Heart right ventricle (tissue), 16 donors: ENCODE results near the gene FA2H. TPM values are rescaled to one million over a fixed set of nuclear protein-coding genes. Genes with fewer than 3 reads are reported as not detected.

ENCODE experiments used
- ATAC-seq, 8 donors: fragments of 200-7000 bp; cut with Tn5 transposase; one replicate each; pipeline ENCODE4 v1.9.1; 2020; ENCODE audit warnings: mild to moderate bottlenecking in 8 of 8, moderate library complexity in 8 of 8, moderate number of reproducible peaks in 1 of 8
- DNase-seq, 2 donors: peaks; one replicate each; pipeline ENCODE4 v3.0.0-alpha.2; 2020
- H3K27ac ChIP-seq, 10 donors: fragments of 200-600 bp; sonication (generic) in 2 of 10; one replicate each; pipeline versions ENCODE4 v1.5.0 to v1.8.0; 2020 to 2022; ENCODE audit warnings: mild to moderate bottlenecking in 3 of 10
- H3K27me3 ChIP-seq, 7 donors: fragments of 200-600 bp; one replicate each; pipeline ENCODE4 v1.8.0; 2021 to 2022; ENCODE audit warnings: mild to moderate bottlenecking in 2 of 7
- H3K36me3 ChIP-seq, 9 donors: fragments of 200-600 bp; sonication (generic) in 1 of 9; one replicate each; pipeline versions ENCODE4 v1.5.0 to v1.8.0; 2020 to 2022; ENCODE audit warnings: mild to moderate bottlenecking in 2 of 9
- H3K4me1 ChIP-seq, 9 donors: fragments of 200-600 bp; sonication (generic) in 1 of 9; one replicate each; pipeline versions ENCODE4 v1.5.0 to v1.8.0; 2020 to 2022; ENCODE audit warnings: mild to moderate bottlenecking in 4 of 9
- H3K4me3 ChIP-seq, 10 donors: fragments of 200-600 bp; sonication (generic) in 2 of 10; one replicate each; pipeline versions ENCODE4 v1.5.0 to v1.8.0; 2020 to 2022; ENCODE audit warnings: mild to moderate bottlenecking in 7 of 10, moderate library complexity in 2 of 10
- H3K9me3 ChIP-seq, 11 donors: fragments of 200-600 bp in 10 of 11; sonication (generic) in 2 of 11; one replicate each; pipeline versions ENCODE4 v1.5.0 to v1.8.0; 2013 to 2022; ENCODE audit warnings: mild to moderate bottlenecking in 2 of 11, control low read depth in 1 of 11, moderate library complexity in 1 of 11
- CTCF ChIP-seq, 9 donors: fragments of 200-600 bp; sonication (generic) in 2 of 9; IDR thresholded peaks; one replicate each; pipeline versions ENCODE4 v1.5.0 to v1.8.0; 2021 to 2022; ENCODE audit warnings: antibody characterized with exemption in 9 of 9, mild to moderate bottlenecking in 5 of 9, moderate library complexity in 1 of 9
- WGBS, 2 donors: extraction: QIAGEN DNeasy Blood & Tissue Kit; methylation state at CpG; one replicate each; pipeline ENCODE4 v1.1.7; 2013; ENCODE audit warnings: inconsistent platforms in 1 of 2; 5-methylcytosine and 5-hydroxymethylcytosine counted together
- intact Hi-C, 10 donors: fragments of 100-400 bp; cut with DNase I; formaldehyde crosslinking; loops; one replicate each; pipeline versions ENCODE4 v1.11.1 to v1.14.2; 2022
- polyA plus RNA-seq, 2 donors: library from polyadenylated mRNA; stranded (reverse); fragments of 200-250 nt; gene quantifications; one replicate each; pipeline ENCODE4 v1.2.3, GENCODE V29; 2013
- total RNA-seq, 10 donors: library from RNA; stranded (reverse); fragmentation: NEBNext Ultra II Directional in 3 of 10; extraction: Animal tissue kit (Norgen Biotek cat#: 25700) in 3 of 10; gene quantifications; one replicate each; pipeline versions ENCODE4 v1.2.1 to v1.2.4, GENCODE V29; 2021 to 2023
- donor health status: Arrhythmogenic right ventricular cardiomyopathy.
- donor health status: ischemic (EF 13 %, LVEDD 7.1; RV severe dilation, severe dysfunction).
- donor health status: healthy with polysubstance abuse.
- donor health status: DM: no; HTN: yes; CAD: no.
- donor health status: DM: no; HTN: no; CAD: no.
- donor health status: ischemic (EF 25% LVEDD 6.9; RV normal size, moderate dysfunction).
- donor health status: ischemic (EF 25% LVEDD 5.7; RV mildly dilated, moderate dysfunction).
- donor health status: healthy.
- donor health status: DM: yes; HTN: yes; CAD: no.
- donor health status: Ischemic cardiomyopathy.
- donor health status: ischemic (EF 35%, LVEDD 5.7; RV mildly dilated, moderate dysfunction).
- donor health status: nonischemic (EF 11% LVEDD 7.7; RV severe dilation, severe dysfunction).
- donor health status: DM: yes; HTN: yes; CAD: no.
- donor health status: PGD.
- donor health status: ischemic (EF 29% LVEDD 5.4; RV normal size, mild dysfunction).
- donor health status: nonischemic (EF 23%, LVEDD 6.1; RV moderate dilation, normal function).

The FA2H gene
- total and polyA plus RNA-seq, 12 donors, result 0.04 to 0.41 (median 0.15) TPM; not detected in 9

GRCh38 chr16:74666425-74667254, 108.0 kb downstream of the FA2H start, which contains the start of gene RFWD3:
Gene RFWD3 (minus strand): TSS chr16:74666877. CDS start chr16:74661449, 5,428 bp downstream.
- no peak for TF ChIP-seq CTCF (IDR thresholded peaks at IDR 0.05)
- Histone ChIP-seq H3K27ac (peak within 1 kb of the TSS in 9 of 10 donors; percentile 10 to 88 (median 75)), H3K4me3 (peak within 1 kb of the TSS; percentile 73 to 99 (median 85)), H3K4me1 (peaks cover 0 to 20% (median 12%) of the 10 kb centered on the region in 9 donors), H3K27me3 (no peaks in the 10 kb centered on the region), H3K9me3 (no peaks in the 10 kb centered on the region), H3K36me3 (peaks cover 0 to 44% (median 12%) of the 10 kb centered on the region in 9 donors)
- WGBS, 2 donors, result 0 to 1% methylated on average over 63 of the region's 63 CpGs
- DNase-seq, result peak; percentile 91 to 98
- ATAC-seq, result peak; percentile 99 to 100 (median 100)
- intact Hi-C loops, result no loop called here

GRCh38 chr16:74666010-74666421, 108.6 kb downstream of the FA2H start:
- Histone ChIP-seq H3K9me3 (no peaks in the 10 kb centered on the region), H3K4me3 (peak overlapping the region; percentile 73 to 99 (median 85)), H3K27ac (peak overlapping the region in 8 of 10 donors; percentile 10 to 88 (median 74)), H3K4me1 (peaks cover 0 to 20% (median 12%) of the 10 kb centered on the region in 9 donors), H3K27me3 (no peaks in the 10 kb centered on the region), H3K36me3 (peaks cover 0 to 46% (median 12%) of the 10 kb centered on the region in 9 donors)
- intact Hi-C loops, result no loop called here
- no peak for ATAC-seq
- no peak for TF ChIP-seq CTCF (IDR thresholded peaks at IDR 0.05)
- 9 to 13% methylated on average over 8 of the region's 8 CpGs for WGBS, 2 donors
- no peak for DNase-seq

Other genes with a start within 250 kb of the FA2H start
- 100 to 1,000 TPM in 7 of 10 donors, 10 to 100 TPM in 3; 79.5 to 136 (median 104) TPM for gene GLG1, start 167.7 kb downstream of the FA2H start, total RNA-seq
- 10 to 100 TPM; 25.7 to 39.8 TPM for gene GLG1, start 167.7 kb downstream of the FA2H start, polyA plus RNA-seq
- gene RFWD3, start 107.9 kb downstream of the FA2H start, total RNA-seq, result 10 to 100 TPM in 1 of 10 donors, 1 to 10 TPM in 9; 4.6 to 10.2 (median 6.0) TPM
- gene RFWD3, start 107.9 kb downstream of the FA2H start, polyA plus RNA-seq, result 1 to 10 TPM; 1.8 to 2.6 TPM
- 10 to 100 TPM in 1 of 10 donors, 1 to 10 TPM in 9; 1.7 to 10.4 (median 3.3) TPM for gene MLKL, start 74.0 kb downstream of the FA2H start, total RNA-seq
- 10 to 100 TPM in 1 of 2 donors, 1 to 10 TPM in 1; 6.4 to 11.1 TPM for gene MLKL, start 74.0 kb downstream of the FA2H start, polyA plus RNA-seq
- gene WDR59, start 210.3 kb upstream of the FA2H start, total RNA-seq, result 10 to 100 TPM; 35.4 to 63.5 (median 42.0) TPM
- 10 to 100 TPM; 15.6 to 35.8 TPM for gene WDR59, start 210.3 kb upstream of the FA2H start, polyA plus RNA-seq
- 10 to 100 TPM; 16.7 to 30.8 (median 21.5) TPM for gene ZNRF1, start 224.2 kb upstream of the FA2H start, total RNA-seq
- gene ZNRF1, start 224.2 kb upstream of the FA2H start, polyA plus RNA-seq, result 10 to 100 TPM; 13.1 to 20.0 TPM